GM12891 (cell line): ENCODE measurements around the gene MAJIN.

Experiments
- PAX5 ChIP-seq: IDR thresholded peaks from 2 replicates; pipeline ENCODE4 v1.6.1; 2011; ENCODE audit warnings: low read length, moderate library complexity, mild to moderate bottlenecking; ENCODE audit not compliant: insufficient read depth, severe bottlenecking
- POLR2A ChIP-seq: IDR thresholded peaks from 2 replicates; pipeline ENCODE4 v1.6.1; 2011; ENCODE audit warnings: low read depth, low read length, control low read depth

DNA sequence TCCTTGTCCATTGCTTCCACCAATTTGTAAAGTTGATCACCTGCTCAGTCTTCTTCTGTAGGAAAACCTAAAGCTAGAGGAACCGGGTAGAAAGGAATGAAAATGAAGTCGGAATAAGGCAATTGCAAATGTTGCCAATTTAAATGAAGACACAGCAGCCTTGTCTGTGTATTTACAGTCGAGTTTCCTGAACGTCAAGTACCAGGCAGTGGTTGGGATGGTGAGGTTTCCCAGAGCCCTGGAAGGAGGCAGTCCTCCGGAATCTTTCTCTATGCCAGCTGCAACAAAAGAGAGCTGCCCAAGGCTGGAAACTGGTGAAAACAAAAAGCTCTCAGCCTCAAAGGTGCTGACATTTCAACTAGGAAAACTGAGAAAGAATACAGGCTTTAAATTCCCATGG is 17.7 kb downstream of the MAJIN start:
- no peak for TF ChIP-seq POLR2A
- no peak for TF ChIP-seq PAX5
